Activated naive CD4-positive, alpha-beta T cell treated with anti-CD3 and anti-CD28 coated beads, Interleukin-2, amount 50 U/mL, for 24 hours (primary cell): Measurements from ENCODE around the gene CTNNBL1.
A peak's percentile ranks its signal among the peaks of the same experiment; 100 is the strongest.

ENCODE experiments used
- H3K27ac Mint-ChIP-seq: one replicate; pipeline ENCODE4 v1.8.0; 2021; ENCODE audit warnings: mild to moderate bottlenecking, mixed read lengths
- H3K27me3 Mint-ChIP-seq: one replicate; pipeline ENCODE4 v1.8.0; 2021; ENCODE audit warnings: mixed read lengths
- H3K36me3 Mint-ChIP-seq: one replicate; pipeline ENCODE4 v1.8.0; 2021; ENCODE audit warnings: mixed read lengths
- H3K4me1 Mint-ChIP-seq: one replicate; pipeline ENCODE4 v1.8.0; 2021; ENCODE audit warnings: mixed read lengths
- H3K4me3 Mint-ChIP-seq: one replicate; pipeline ENCODE4 v1.8.0; 2021; ENCODE audit warnings: mild to moderate bottlenecking, mixed read lengths
- H3K9me3 Mint-ChIP-seq: one replicate; pipeline ENCODE4 v1.8.0; 2021; ENCODE audit warnings: mixed read lengths

Gene CTNNBL1

DNA sequence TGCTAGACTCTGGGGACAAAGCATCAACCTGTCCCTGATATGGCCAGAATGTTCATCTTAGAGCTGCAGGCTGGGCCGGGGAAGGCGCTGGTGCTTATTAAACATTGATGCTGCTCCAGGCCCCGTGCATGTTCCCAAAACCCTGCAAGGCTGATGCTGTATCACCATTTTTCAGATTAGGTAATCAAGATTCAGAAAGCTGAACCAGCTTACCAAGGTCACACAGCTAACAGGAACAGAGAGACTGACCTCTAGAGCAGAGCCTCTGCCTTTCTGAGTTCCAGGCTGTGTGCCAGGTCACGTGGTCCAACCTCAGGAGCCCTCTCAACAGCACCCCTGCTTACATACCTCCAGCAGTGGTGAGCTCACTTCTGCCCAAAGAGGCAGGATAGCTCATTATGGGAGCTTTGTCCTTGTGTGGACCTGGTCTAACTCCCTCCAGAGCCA is 193.0 kb downstream of the CTNNBL1 start:
- no peaks in the 10 kb centered on the region for H3K36me3 Mint-ChIP-seq
- H3K9me3 Mint-ChIP-seq: no peaks in the 10 kb centered on the region
- no peak overlapping the region for H3K4me3 Mint-ChIP-seq
- no peak overlapping the region for H3K27ac Mint-ChIP-seq
- H3K4me1 Mint-ChIP-seq: no peaks in the 10 kb centered on the region
- no peaks in the 10 kb centered on the region for H3K27me3 Mint-ChIP-seq

DNA sequence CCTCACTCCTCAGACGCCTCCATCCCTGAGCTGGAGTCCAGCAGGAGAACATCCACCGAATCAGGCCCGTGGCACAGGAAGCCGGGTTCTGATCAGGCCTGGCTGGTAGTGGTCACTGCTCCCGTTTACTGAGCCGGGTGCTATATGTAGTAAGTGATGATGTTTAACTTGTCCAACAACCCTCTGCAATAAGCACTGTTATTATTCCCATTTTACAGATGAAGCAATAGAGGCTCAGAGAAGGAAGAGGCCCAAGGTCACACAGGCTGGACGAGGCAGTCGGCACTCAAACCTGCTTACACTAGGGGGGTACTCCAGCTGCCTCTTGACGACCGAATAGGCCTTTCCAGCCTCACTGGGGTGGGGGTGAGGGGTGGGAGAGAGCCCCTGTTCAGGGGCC is 194.8 kb downstream of the CTNNBL1 start:
- no peak overlapping the region for H3K27ac Mint-ChIP-seq
- no peaks in the 10 kb centered on the region for H3K4me1 Mint-ChIP-seq
- no peak overlapping the region for H3K4me3 Mint-ChIP-seq
- no peaks in the 10 kb centered on the region for H3K9me3 Mint-ChIP-seq
- H3K36me3 Mint-ChIP-seq: no peaks in the 10 kb centered on the region
- H3K27me3 Mint-ChIP-seq: no peaks in the 10 kb centered on the region

DNA sequence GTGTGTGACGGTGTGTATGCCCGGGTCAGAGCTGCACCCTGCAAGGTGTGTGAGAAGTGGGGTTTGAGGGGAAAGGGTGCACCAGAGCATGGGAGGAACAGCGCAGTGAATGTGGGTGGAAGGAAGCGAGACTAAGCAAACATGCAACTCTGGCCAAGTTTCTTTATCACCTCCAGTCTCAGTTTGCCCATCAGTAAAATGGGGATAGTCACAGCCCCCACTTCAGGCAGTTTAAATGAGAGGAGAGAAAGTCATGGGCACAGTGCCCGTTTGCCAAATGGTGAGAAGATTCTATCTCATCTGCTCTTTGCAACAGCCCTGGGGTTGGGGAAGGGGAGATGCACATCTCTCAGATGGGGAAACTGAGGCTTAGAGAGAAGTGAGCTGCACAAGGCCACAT is 196.3 kb downstream of the CTNNBL1 start:
- Mint-ChIP-seq H3K27me3 (no peaks in the 10 kb centered on the region), H3K9me3 (no peaks in the 10 kb centered on the region), H3K36me3 (no peaks in the 10 kb centered on the region), H3K4me3 (no peak overlapping the region), H3K4me1 (no peaks in the 10 kb centered on the region), H3K27ac (no peak overlapping the region)

DNA sequence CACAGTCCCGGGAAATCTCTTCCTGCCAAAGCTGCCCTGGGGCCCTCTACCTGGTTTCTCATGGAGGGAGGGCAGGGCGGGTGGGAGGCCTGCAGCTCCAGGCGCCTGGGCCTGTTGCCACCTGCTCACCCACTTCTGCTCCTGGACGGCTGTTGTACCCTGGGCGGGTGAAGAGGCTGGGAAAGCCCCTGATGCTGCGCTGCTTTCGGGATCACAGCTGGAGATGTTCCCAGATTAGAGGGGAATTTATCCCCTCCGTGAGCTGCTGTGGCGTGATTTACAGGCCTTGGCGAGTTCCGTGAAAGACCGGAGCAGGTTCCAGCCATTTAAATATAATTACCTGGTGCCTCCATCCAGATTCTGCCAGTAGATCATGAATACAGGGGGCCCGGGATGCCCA is 196.8 kb downstream of the CTNNBL1 start:
- Mint-ChIP-seq H3K9me3 (no peaks in the 10 kb centered on the region), H3K4me1 (no peaks in the 10 kb centered on the region), H3K27me3 (no peaks in the 10 kb centered on the region), H3K4me3 (no peak overlapping the region), H3K27ac (no peak overlapping the region), H3K36me3 (no peaks in the 10 kb centered on the region)

DNA sequence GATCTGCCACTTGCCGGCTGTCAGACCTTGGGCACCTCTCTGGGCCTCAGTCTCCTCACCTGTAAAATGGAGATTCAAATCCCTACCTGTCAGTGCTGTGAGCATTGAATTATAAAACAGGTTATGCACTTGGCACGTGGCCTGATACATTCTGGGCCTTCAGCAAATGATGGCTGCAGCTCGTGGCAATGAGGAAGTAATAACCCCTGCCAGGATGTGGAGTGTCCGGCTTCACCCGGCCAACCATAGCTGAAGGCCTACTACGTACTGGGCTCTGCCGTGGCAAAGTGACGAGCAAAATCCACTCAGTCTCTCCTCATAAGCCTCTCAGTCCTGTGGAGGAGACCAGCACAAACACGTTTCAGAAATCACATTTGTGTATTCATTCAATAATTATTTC is 198.2 kb downstream of the CTNNBL1 start:
- no peak overlapping the region for H3K27ac Mint-ChIP-seq
- H3K27me3 Mint-ChIP-seq: no peaks in the 10 kb centered on the region
- no peaks in the 10 kb centered on the region for H3K4me1 Mint-ChIP-seq
- no peaks in the 10 kb centered on the region for H3K36me3 Mint-ChIP-seq
- no peaks in the 10 kb centered on the region for H3K9me3 Mint-ChIP-seq
- no peak overlapping the region for H3K4me3 Mint-ChIP-seq

DNA sequence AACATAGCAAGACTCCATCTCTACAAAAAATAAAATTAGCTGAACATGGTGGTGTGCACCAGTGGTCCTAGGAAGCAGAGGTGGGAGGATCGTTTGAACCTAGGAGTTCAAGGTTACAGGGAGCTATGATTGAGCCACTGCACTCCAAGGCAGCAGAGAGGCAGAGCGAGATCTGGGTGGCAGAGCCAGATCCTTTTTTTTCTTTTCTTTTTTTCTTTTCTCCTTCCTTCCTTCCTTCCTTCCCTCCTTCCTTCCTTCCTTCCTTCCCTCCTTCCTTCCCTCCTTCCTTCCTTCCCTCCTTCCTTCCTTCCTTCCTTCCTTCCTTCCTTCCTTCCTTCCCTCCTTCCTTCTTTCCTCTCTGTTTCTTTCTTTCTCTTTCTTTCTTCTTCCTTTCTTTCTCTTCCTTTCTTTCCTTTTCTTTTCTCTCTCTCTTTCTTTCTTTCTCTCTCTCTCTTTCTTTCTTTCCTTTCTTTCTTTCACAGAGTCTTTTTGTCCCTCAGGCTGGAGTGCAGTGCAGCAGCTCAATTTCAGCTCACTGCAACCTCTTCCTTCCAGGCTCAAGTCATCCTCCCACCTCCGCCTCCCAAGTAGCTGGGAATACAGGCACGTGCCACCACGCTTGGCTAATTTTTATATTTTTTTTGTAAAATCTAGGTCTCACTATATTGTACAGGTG is 199.9 kb downstream of the CTNNBL1 start:
- H3K4me3 Mint-ChIP-seq: no peak overlapping the region
- H3K27me3 Mint-ChIP-seq: no peaks in the 10 kb centered on the region
- H3K4me1 Mint-ChIP-seq: no peaks in the 10 kb centered on the region
- H3K36me3 Mint-ChIP-seq: no peaks in the 10 kb centered on the region
- no peaks in the 10 kb centered on the region for H3K9me3 Mint-ChIP-seq
- H3K27ac Mint-ChIP-seq: no peak overlapping the region

DNA sequence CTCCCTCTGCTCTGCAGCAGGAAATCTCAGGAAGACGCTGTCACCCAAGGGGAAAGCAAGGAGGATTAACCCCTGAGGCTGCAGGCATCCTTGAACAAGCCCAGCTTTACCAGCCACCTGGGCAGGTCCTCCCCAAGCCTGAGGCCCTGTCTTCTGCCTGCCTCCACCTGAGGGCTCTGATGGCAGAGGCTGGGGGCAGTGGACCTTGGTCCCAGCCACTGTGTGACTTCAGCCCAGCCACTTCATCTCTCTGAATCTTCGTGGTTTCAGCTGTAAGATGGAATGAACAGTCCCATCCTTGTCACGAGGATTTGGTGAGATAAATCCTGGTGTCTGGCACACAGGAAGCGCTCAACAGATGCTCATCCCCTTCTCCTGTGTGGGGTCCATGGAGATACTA is 200.6 kb downstream of the CTNNBL1 start:
- Mint-ChIP-seq H3K9me3 (no peaks in the 10 kb centered on the region), H3K27me3 (peaks cover 4% of the 10 kb centered on the region), H3K4me3 (no peak overlapping the region), H3K27ac (no peak overlapping the region), H3K4me1 (no peaks in the 10 kb centered on the region), H3K36me3 (no peaks in the 10 kb centered on the region)

DNA sequence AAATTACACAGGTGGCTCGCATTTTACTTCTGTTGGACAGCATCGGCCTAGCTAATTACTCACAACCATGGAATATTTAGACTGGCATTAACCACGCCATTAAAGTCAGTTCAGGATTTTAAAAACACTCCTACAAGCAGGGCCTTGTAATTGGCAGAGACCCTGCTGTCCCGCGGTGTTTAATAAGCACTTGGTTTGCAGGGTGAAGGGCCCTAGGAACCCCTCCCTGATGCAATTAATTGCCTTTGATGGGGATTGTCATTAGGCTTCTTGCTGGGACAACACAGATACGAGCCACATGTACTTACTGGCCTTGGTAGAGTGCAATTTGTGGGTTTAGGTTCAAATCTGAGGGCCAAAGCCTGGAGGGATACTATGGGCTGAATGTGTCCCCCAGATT is 201.3 kb downstream of the CTNNBL1 start:
- Mint-ChIP-seq H3K36me3 (no peaks in the 10 kb centered on the region), H3K27me3 (peaks cover 10% of the 10 kb centered on the region), H3K9me3 (no peaks in the 10 kb centered on the region), H3K4me1 (no peaks in the 10 kb centered on the region), H3K4me3 (no peak overlapping the region), H3K27ac (no peak overlapping the region)

DNA sequence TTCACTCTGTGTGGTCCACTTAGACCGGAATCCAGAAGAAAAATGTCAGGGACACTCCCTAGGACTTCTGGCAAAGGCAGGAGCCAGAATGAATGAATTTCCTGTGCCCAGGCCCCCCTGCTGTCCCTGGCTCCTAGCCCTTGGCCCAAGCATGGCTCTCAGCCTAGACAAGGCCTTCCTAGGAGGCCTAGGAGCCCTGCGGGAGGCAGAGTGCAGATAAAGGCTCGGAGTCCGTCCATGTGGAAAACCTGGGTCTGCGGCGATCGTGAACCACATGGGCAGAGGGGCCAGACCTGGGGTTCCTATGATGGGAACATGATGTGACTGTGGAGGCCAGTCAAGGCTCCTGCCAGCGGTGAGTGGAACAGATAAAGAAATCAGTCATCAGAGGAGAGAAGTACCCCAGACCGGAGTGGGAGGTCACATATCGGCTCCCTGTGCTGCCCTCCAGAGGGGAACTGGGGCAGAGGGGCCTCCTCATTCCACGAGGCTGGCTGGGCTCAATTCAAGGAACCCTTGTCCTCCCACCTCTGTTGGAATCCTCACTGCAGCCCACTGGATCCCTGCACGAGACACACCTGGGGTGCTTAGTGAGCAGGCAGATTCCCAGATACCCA is 203.2 kb downstream of the CTNNBL1 start:
- Mint-ChIP-seq H3K27me3 (peaks cover 20% of the 10 kb centered on the region), H3K9me3 (no peaks in the 10 kb centered on the region), H3K4me3 (no peak overlapping the region), H3K36me3 (no peaks in the 10 kb centered on the region), H3K4me1 (peaks cover under 1% of the 10 kb centered on the region), H3K27ac (no peak overlapping the region)

DNA sequence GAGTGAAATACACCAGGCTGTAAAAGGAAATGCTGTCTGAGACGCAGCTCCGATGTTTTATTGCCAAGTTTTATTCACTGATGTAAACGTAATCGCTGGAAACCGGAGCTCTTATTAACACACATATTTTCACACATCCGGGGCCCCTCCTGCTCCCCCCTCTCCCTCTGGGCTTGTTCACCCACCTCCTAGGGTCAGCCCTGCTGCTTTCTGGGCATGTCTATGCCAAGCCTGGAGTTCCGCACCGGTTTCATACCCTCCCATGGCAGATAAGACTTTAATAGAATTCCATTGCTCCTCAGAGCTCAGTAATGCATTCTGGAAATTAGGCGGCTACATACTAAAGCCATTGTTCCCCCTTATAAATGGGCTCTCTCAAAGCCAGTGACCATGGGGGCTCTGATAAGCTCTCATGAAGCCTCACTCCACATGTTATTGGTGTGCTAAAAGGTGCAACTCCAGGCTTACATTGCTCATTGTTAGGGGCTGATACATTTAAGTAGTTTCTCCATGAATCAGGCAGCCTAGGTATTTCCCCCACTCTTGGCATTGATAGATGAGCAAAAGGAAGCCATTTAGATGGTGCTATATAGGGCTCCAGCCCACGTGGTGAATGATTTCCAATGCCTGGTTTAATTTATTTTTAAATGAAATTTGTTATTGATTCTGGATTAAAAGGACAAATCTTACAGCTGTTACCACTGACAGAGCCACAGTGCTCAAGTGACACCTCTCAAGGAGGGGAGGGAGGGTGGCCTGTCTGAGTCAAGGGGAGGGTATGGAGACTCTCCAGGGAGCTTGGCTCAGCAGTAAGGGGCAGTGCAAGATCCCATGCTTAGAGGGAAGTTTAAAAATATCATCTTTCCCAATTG is 204.6 kb downstream of the CTNNBL1 start:
- Mint-ChIP-seq H3K9me3 (no peaks in the 10 kb centered on the region), H3K27ac (no peak overlapping the region), H3K4me3 (no peak overlapping the region), H3K4me1 (peaks cover 5% of the 10 kb centered on the region), H3K36me3 (no peaks in the 10 kb centered on the region), H3K27me3 (peaks cover 25% of the 10 kb centered on the region)

DNA sequence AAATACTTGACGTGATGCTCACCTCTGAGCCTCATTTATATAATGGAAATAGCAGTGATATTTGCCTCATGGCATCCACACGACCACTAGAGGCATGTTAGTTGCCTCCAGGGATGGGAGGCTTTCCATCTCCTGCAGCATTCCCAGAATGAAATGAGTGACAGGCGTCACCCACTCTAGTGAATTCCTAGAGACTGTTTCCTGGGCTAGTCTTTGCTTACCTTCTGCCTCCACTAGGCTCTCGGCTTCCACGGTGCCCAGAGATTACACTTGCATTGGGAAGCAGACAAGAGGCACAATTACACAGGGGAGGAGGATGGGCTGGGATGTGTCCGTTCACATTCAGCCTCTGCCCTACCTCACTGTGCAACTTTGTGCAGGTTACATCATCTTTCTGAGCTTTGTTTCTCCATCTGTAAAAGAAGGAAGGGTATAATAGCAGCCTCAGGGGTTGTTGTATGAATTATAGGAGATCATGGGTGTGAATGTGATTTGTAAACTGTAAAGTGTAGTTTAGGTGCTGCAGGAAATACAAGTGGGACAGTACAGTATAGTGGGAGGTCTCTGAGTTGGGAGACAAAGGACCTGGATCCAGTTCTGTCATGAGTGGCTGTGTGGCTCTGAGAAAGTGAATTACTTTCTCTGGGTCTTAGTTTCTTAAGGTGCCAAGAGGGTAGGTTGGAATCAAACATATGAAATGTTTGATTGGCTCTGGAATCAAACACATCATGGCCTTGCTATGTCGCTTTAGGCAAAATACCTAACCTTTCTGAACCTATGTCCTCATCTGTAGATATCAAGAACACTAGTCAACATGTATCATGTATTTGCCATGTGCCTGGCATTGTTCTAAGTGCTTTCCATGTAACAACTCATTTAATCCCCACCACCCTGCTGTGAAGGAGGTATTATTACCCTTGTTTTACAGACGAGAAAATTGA is 205.5 kb downstream of the CTNNBL1 start:
- Mint-ChIP-seq H3K4me3 (no peak overlapping the region), H3K27ac (no peak overlapping the region), H3K36me3 (no peaks in the 10 kb centered on the region), H3K27me3 (peaks cover 30% of the 10 kb centered on the region), H3K4me1 (peaks cover 11% of the 10 kb centered on the region), H3K9me3 (no peaks in the 10 kb centered on the region)

DNA sequence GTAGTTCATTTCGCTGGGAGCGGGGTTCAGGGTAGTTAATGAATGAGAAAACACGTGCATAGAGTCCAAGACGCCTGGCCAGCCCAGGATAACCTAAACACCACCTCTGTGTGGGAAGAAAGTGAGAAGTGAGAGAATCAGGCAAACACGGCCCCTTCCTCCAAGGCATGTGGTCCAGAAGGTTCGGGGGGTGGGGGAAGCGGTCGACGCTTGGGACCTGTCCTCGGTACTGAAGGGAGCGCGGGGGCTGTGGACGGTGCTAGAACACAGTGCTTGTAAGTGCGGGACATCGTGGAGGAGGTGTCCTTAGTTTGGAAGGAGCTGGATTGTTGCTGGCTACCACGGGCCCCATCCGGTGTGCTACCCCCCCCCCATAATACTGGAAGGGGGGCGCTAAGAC is 207.4 kb downstream of the CTNNBL1 start:
- H3K4me3 Mint-ChIP-seq: no peak overlapping the region
- H3K9me3 Mint-ChIP-seq: no peaks in the 10 kb centered on the region
- peaks cover 11% of the 10 kb centered on the region for H3K4me1 Mint-ChIP-seq
- peaks cover 45% of the 10 kb centered on the region for H3K27me3 Mint-ChIP-seq
- no peak overlapping the region for H3K27ac Mint-ChIP-seq
- H3K36me3 Mint-ChIP-seq: no peaks in the 10 kb centered on the region

DNA sequence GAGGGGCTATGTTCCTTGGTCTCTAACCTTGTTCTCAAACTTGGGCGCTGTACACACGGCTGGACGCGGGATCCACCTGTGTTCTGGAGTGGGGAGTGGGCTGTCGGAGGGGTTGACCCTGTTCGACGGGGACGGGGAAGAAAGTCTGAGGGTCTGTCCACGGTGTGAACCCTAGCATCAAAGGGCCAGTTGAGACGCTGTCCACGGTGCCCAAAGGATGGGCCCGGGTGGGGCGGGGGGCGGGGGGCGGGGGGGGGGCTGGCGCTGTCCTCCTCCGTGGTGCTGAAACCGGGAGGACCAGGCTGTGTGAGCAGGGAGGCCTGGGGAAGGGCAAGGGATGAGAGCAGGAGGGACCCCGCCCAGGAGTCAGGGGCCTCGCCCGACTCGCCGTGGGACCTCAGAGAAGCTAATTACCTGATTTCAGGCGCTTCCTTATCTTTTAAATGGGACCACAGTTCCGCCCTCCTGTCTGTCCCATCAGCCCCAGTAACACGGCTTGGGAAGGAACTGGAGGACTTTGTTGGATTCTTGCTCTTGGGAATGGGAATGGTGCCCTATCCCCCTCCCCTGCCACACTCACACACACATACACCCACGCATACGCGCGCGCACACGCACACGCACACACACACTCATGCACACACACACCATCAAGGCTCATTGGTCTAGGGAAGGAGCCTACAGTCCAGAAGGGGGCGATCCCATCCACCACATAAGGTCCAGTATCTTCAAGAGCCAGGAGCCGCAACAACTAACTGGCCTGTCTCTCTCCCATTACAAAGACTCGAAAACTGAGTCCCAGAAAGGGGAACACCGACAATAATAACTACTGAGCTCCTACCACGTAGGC is 208.0 kb downstream of the CTNNBL1 start:
- peaks cover 45% of the 10 kb centered on the region for H3K27me3 Mint-ChIP-seq
- no peaks in the 10 kb centered on the region for H3K36me3 Mint-ChIP-seq
- H3K4me1 Mint-ChIP-seq: peaks cover 11% of the 10 kb centered on the region
- peak overlapping the region; percentile 39 for H3K4me3 Mint-ChIP-seq
- peak overlapping the region; percentile 62 for H3K27ac Mint-ChIP-seq
- H3K9me3 Mint-ChIP-seq: no peaks in the 10 kb centered on the region

DNA sequence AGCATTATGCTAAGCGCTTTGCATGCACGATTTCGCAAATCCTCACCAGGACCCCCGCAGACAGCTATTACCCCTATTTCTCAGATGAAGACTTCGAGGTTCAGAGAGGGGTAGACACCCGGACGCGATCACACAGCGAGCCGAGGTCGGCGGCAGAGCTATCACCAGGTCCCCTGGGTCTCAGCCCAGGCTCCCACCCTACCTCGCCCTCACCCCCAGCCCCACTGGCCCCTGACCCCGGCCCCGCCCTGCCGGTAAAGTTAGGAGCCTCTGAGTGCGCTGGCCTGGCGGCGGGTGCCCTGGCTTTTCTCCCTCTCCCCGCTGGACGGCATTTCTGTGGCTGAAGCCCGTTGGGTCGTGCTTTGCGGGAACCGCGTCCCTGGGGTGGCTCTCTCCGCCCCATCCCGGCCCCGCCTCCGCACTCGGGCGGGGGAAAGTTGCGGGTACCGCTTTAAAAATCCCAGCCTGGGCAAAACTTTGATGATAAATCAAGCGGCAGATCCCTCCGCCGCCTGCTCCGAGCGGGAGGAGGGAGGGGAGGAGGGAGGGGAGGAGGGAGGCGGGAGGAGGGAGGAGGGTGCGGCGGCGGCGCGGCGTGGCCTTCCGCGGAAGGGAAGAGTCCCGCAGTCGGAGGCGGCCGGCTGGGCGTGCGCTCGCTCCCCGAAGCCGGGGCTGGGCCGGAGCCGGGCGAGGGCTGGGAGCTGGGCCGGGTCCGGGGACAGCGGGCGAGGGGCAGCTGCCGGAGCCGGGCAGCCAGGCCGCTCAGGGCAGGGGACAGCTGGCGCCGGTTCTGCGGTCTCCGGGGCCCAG is 208.9 kb downstream of the CTNNBL1 start, which contains the start of gene VSTM2L:
TSS of gene VSTM2L (plus strand) at position 624 of the 810 bp plus-strand sequence. CDS start 224 bp downstream, outside the sequence.
- Mint-ChIP-seq H3K36me3 (no peaks in the 10 kb centered on the region), H3K9me3 (no peaks in the 10 kb centered on the region), H3K4me1 (peaks cover 11% of the 10 kb centered on the region), H3K27ac (peak within 1 kb of the TSS; percentile 62), H3K4me3 (peak within 1 kb of the TSS; percentile 82), H3K27me3 (peaks cover 46% of the 10 kb centered on the region)
